NCI-H82 treated with DMSO at 0.1 percent for 48 hours (cell line): Measurements from ENCODE around the gene TARS3.

Experiments used
- DNase-seq: peaks from one replicate; lab custom pipeline; 2025; ENCODE audit not compliant: unreplicated experiment; lab: John Stamatoyannopoulos, UW

TARS3 gene

GRCh38 chr15:101608201-101608600 is 116.1 kb downstream of the TARS3 start:
- DNase-seq, result no peak

- no peak for DNase-seq
Measured at GRCh38 chr15:101607108-101607507, 117.2 kb downstream of the TARS3 start.

DNA sequence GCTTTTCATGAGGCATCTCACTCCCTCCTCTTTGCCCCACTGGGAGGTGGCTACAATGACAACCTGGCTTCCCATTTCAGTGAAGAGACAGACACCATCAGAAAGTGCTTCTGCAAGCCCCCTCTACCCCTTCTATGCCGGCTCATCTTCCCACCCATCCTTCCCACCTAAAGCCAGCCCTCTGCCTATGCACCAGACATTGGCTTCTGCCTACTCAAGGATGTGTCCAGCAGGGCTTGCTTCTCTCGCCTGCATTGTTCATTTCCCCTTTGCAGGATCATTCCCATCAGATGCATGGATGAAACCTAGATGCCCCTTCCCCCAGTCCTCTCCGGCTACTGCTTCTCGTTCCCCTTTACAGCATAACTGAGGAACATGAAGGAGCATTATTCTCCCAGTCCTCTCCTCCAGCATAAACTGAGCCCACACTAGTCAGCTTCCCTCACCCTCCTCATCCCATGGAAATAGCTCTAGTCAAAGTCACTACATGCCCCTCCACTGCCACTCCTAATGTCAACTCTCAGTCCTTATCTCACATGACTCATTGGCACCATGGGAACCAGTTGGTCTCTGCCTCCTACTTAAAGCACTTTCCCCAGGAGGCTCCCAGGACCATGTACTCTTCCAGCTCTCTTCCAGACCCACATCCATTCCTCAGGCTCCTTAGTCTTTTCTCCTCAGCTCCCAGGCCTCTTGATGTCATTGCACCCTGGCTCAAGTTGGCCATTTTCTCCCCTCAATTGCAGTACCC is 120.0 kb downstream of the TARS3 start:
- DNase-seq, result no peak
